K562 (cell line): ENCODE data around the gene NAT9. TPM values are rescaled to one million over a fixed set of nuclear protein-coding genes. Genes with fewer than 3 reads are reported as not detected.

Source experiments
- AFF4 ChIP-seq: sonication (generic); formaldehyde crosslinking; IDR thresholded peaks from 2 replicates; pipeline ENCODE4 v1.8.0; 2023; ENCODE audit warnings: mild to moderate bottlenecking, missing genetic modification reagents
- ATF1 ChIP-seq, 2 experiments: fragments of 450-650 bp in 1 of 2; IDR thresholded peaks; 2 replicates each; pipeline ENCODE4 v1.6.1; 2016; ENCODE audit warnings: missing compliant biosample characterization in 1 of 2, missing genetic modification characterization in 1 of 2
- CREM ChIP-seq: IDR thresholded peaks from 2 replicates; pipeline ENCODE4 v1.6.1; 2014; ENCODE audit warnings: antibody characterized with exemption, low read depth
- ETV6 ChIP-seq, 3 experiments: fragments of 150-350 bp in 1 of 3; sonication (generic) in 1 of 3; formaldehyde crosslinking in 1 of 3; IDR thresholded peaks; 2 replicates each; pipeline versions ENCODE4 v1.6.1 to v1.8.0; 2014 to 2022; ENCODE audit warnings: borderline replicate concordance in 2 of 3, low read depth in 2 of 3, antibody characterized with exemption in 1 of 3, low read length in 1 of 3, mild to moderate bottlenecking in 1 of 3, missing genetic modification reagents in 1 of 3
- GABPA ChIP-seq: fragments of 200-800 bp; sonication (Bioruptor generic); conservative IDR thresholded peaks from 2 replicates; pipeline ENCODE4 v1.6.1; 2016; ENCODE audit warnings: low read depth, missing genetic modification characterization, missing compliant biosample characterization
- HDAC8 ChIP-seq: fragments of 450-650 bp; IDR thresholded peaks from 2 replicates; pipeline ENCODE4 v1.6.1; 2016; ENCODE audit warnings: mild to moderate bottlenecking, missing genetic modification characterization, moderate library complexity, missing compliant biosample characterization
- HNRNPL ChIP-seq: fragments of 200-400 bp; formaldehyde crosslinking; IDR thresholded peaks from 2 replicates; pipeline ENCODE4 v1.6.1; 2017; ENCODE audit warnings: low read depth, mild to moderate bottlenecking, low read length
- KDM5B ChIP-seq: fragments of 200-600 bp; sonication (generic); IDR thresholded peaks from 2 replicates; pipeline ENCODE4 v1.6.1; 2012; ENCODE audit warnings: low read depth, mild to moderate bottlenecking, moderate library complexity, low read length, control low read depth, inconsistent platforms; ENCODE audit not compliant: insufficient replicate concordance
- NCOA6 ChIP-seq: fragments of 450-650 bp; IDR thresholded peaks from 2 replicates; pipeline ENCODE4 v1.6.1; 2017; ENCODE audit warnings: mild to moderate bottlenecking
- NUFIP1 ChIP-seq: fragments of 450-650 bp; IDR thresholded peaks from 2 replicates; pipeline ENCODE4 v1.6.1; 2018; ENCODE audit not compliant: partially characterized antibody
- POLR2AphosphoS5 ChIP-seq: IDR thresholded peaks from 2 replicates; pipeline ENCODE4 v1.6.1; 2011; ENCODE audit warnings: mild to moderate bottlenecking, low read depth, low read length, moderate library complexity; ENCODE audit not compliant: control insufficient read depth, insufficient read depth
- RB1 ChIP-seq: fragments of 450-650 bp; IDR thresholded peaks from 2 replicates; pipeline ENCODE4 v1.6.1; 2017; ENCODE audit warnings: low read depth, mild to moderate bottlenecking
- SAP30 ChIP-seq: fragments of 200-600 bp; sonication (generic); IDR thresholded peaks from 2 replicates; pipeline ENCODE4 v1.6.1; 2012; ENCODE audit warnings: borderline replicate concordance, low read depth, mild to moderate bottlenecking, moderate library complexity, low read length, control low read depth, inconsistent platforms; ENCODE audit not compliant: insufficient read depth, poor library complexity, severe bottlenecking
- SMAD1 ChIP-seq: fragments of 150-350 bp; IDR thresholded peaks from 2 replicates; pipeline ENCODE4 v1.6.1; 2014; ENCODE audit warnings: low read length, low read depth; ENCODE audit not compliant: partially characterized antibody
- TCF7L2 ChIP-seq: fragments of 150-350 bp; IDR thresholded peaks from 2 replicates; pipeline ENCODE4 v1.6.1; 2016; ENCODE audit warnings: low read depth, mild to moderate bottlenecking, low read length, moderate library complexity
- U2AF2 ChIP-seq: fragments of 200-400 bp; formaldehyde crosslinking; optimal IDR thresholded peaks from 2 replicates; pipeline ENCODE3; 2017; ENCODE audit warnings: low read depth, mild to moderate bottlenecking, low read length
- ZNF551 ChIP-seq: fragments of 250-450 bp; sonication (Bioruptor Pico); IDR thresholded peaks from 2 replicates; pipeline ENCODE4 v1.5.0; 2021; ENCODE audit warnings: mild to moderate bottlenecking, moderate library complexity
- ZNF785 ChIP-seq: fragments of 250-450 bp; sonication (Bioruptor Pico); IDR thresholded peaks from 2 replicates; pipeline ENCODE4 v1.4.0; 2020; ENCODE audit warnings: mild to moderate bottlenecking
- polyA plus RNA-seq, 8 experiments: library from polyadenylated mRNA; depleted of rRNA in 4 of 8; stranded (reverse) in 5 of 8; unstranded in 3 of 8; fragments of >200 nt; fragmentation: Nextera tagmentation in 2 of 8; fragmentation: Illumina TruSeq in 1 of 8; extraction: Ambion mirVana in 2 of 8; extraction: Trizol in 1 of 8; gene quantifications; 2 replicates each; pipeline versions ENCODE4 v1.2.1 to v1.2.3, GENCODE V29; 2011 to 2014; ENCODE audit warnings: inconsistent platforms in 1 of 8, missing spikeins in 1 of 8
- total RNA-seq, 7 experiments: library from RNA; depleted of rRNA in 6 of 7; stranded (reverse); fragments of >200 nt in 6 of 7; fragmentation: Illumina TruSeq in 2 of 7; extraction: Trizol in 2 of 7; gene quantifications; 2 replicates each; pipeline versions ENCODE4 v1.2.1 to v1.2.3, GENCODE V29; 2011 to 2021; ENCODE audit warnings: low replicate concordance in 1 of 7
- TF ChIP-seq, protein P1 (sequence below): sonication (generic); formaldehyde crosslinking; IDR thresholded peaks from 2 replicates; pipeline ENCODE4 v1.9.0; 2022; ENCODE audit warnings: mild to moderate bottlenecking, missing genetic modification reagents
- TF ChIP-seq, protein P2 (sequence below), 3 experiments: IDR thresholded peaks in 2 of 3; conservative IDR thresholded peaks in 1 of 3; 2 replicates each; pipeline ENCODE4 v1.5.1; 2011 to 2012; ENCODE audit warnings: low read length in 3 of 3, mild to moderate bottlenecking in 3 of 3, control low read depth in 2 of 3, improper control_type of control experiment in 1 of 3, inconsistent platforms in 1 of 3, low read depth in 1 of 3, mixed read lengths in 1 of 3, moderate library complexity in 1 of 3; ENCODE audit not compliant: insufficient read depth in 2 of 3

Gene NAT9
- total and polyA plus RNA-seq, 9 of the 15 experiments (the other 6 are each of a cell fraction or from before 2014, with no cell fraction given): 4.2 to 63.6 (median 40.8) TPM

- TF ChIP-seq AFF4 (no peak), SAP30 (peak; percentile 61), POLR2AphosphoS5 (peak; percentile 62; the same call in 1 of the 2 replicates), HDAC8 (tag) (0 out of 2 replicates have a peak, but pooled peaks have one; percentile 14), GABPA (tag) (peak; percentile 6; the same call in 1 of the 2 replicates), SMAD1 (no peak), ZNF785 (CRISPR knock-in tag) (no peak), NUFIP1 (no peak), ATF1 (CRISPR knock-in tag; IDR thresholded peaks at IDR 0.05) (no peak), ATF1 (tag; IDR thresholded peaks at IDR 0.05) (peak; percentile 38; the same call in 1 of the 2 replicates), ETV6 (IDR thresholded peaks at IDR 0.05; ENCODE audit: borderline replicate concordance in 1 of 2, low read depth in 2 of 2, low read length in 1 of 2) (no peak), ETV6 (CRISPR knock-in tag; IDR thresholded peaks at IDR 0.05; ENCODE audit: borderline replicate concordance) (no peak), HNRNPL (peak; percentile 38; the same call in 1 of the 2 replicates), KDM5B (peak; percentile 94), TCF7L2 (no peak), RB1 (peak; percentile 67; the same call in 1 of the 2 replicates), U2AF2 (no peak), ZNF551 (CRISPR knock-in tag) (no peak), NCOA6 (peak; percentile 67), CREM (peak; percentile 14; the same call in 1 of the 2 replicates)
- TF ChIP-seq, protein P1, sequence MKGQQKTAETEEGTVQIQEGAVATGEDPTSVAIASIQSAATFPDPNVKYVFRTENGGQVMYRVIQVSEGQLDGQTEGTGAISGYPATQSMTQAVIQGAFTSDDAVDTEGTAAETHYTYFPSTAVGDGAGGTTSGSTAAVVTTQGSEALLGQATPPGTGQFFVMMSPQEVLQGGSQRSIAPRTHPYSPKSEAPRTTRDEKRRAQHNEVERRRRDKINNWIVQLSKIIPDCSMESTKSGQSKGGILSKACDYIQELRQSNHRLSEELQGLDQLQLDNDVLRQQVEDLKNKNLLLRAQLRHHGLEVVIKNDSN (CRISPR knock-in tag): no peak
- TF ChIP-seq, protein P2, sequence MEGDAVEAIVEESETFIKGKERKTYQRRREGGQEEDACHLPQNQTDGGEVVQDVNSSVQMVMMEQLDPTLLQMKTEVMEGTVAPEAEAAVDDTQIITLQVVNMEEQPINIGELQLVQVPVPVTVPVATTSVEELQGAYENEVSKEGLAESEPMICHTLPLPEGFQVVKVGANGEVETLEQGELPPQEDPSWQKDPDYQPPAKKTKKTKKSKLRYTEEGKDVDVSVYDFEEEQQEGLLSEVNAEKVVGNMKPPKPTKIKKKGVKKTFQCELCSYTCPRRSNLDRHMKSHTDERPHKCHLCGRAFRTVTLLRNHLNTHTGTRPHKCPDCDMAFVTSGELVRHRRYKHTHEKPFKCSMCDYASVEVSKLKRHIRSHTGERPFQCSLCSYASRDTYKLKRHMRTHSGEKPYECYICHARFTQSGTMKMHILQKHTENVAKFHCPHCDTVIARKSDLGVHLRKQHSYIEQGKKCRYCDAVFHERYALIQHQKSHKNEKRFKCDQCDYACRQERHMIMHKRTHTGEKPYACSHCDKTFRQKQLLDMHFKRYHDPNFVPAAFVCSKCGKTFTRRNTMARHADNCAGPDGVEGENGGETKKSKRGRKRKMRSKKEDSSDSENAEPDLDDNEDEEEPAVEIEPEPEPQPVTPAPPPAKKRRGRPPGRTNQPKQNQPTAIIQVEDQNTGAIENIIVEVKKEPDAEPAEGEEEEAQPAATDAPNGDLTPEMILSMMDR (IDR thresholded peaks at IDR 0.05 in 2 of 3, conservative IDR thresholded peaks at IDR 0.05 in 1 of 3; ENCODE audit: insufficient read depth in 2 of 3, low read depth in 1 of 3, low read length in 3 of 3): peak; percentile 22 to 78 (median 31); a peak in 4 of 6 replicates
These were observed 27.4 kb downstream of the NAT9 start, which contains the start of gene NHERF1 (continued) for GRCh38 chr17:74748529-74749278.
